CD4-positive, alpha-beta T cell treated with Interferon alpha-2 for 1 hour (primary cell): Measurements from ENCODE around the gene FXYD2.

Experiments used
- DNase-seq, 2 donors: peaks; one replicate each; pipeline ENCODE4 v3.0.0-alpha.2; 2020 to 2022

Gene FXYD2

GRCh38 chr11:117795638-117796455 is 28.7 kb downstream of the FXYD2 start:
- no peak for DNase-seq

DNA sequence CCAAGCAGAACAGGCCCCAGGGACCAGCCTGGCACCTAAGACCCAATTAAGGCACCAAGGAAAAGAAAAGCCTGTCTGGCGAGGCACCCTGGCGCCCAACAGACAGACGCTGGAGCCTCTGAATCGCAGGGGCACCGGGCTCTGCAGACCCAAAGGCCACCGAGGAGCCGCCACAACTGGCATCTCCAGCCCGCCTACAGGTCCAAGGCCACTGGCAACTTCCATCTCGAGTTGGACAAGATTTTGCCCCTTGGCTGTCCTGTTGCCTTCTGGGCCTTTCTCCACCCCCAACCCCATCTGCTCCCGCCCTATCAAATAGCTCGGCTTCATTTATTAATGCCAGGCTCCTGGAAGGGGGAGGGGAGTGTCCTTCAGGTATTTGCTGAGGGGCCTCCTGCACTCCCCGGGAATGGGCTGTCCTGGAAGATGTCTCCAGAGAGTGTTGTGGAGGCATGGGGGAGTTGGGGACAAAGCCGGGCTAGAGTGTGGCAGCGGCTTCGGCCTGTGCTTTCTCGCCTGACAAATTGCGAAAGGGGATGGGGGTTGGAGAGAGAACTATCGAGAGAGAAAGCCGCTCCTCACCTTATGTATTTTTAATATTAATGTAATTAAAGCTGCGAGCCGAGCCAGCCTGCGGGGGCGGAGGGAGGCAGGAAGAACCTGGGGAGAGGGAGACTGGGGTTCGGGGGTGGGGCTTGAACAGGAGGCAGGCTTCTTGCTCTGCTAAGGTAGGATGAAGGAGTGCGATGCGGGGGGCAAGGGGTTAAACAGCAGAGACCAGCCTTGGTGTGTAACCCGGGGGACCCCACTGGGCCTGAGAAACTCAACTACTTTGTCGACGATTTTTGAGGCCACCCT is 29.5 kb downstream of the FXYD2 start:
- DNase-seq, result no peak

DNA sequence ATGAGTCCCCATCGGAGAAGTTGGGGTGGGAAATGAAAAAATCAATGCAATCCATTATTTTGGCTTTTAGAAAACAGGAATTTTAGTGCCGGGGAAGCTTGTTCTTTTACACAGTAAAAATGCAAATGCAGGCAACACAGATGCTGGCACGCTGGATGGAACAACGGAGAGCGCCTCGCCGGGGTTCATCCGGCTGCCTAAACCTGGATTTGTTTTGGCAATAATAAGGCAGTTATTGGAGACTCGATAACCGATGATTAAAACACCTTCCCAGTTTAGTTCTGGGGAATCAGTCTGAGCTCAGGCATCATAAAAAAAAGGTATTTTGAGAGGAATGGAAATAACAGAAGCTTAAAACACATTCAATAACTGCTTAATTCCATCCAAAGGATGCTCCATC is 30.4 kb downstream of the FXYD2 start:
- no peak for DNase-seq

DNA sequence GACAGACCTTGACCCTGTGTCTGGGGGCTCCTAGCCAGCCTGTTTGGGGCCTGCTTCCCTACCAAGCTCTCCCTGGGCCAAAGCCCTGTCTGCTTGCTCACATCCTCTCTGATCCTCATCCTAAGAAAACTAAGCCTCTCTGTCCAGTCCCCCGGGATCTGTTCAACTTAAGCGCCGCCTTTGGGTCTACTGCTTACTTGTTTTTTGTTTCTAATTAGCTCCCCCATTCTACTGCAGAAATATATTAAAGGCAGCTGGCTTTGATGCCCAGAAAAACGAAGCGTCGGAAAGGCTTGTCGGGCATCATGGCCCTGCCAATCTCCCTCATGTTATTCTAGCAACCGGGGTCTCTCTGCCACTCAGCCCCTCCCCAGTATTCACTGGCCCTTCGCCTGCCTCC is 31.0 kb downstream of the FXYD2 start:
- no peak for DNase-seq

DNA sequence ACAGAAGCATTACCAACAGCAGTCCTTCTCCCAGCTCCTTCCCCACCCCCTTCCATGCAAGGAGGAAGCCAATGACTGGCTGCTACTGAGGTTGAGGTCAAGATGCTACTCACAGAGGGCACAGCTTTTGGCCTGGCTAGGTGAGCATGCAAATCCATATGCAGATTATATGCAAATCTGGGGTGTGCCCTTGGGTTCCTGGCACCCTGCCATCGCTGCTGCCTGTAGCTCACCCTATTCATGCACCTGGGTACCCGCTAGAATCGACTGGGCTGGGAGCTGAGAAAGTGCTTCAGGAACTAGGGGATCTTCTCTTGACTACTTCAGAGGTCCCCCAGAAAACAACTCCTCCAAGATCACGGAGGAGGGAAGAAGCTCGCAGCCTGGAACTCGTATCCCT is 31.6 kb downstream of the FXYD2 start:
- DNase-seq, result no peak

- no peak for DNase-seq
Observed at GRCh38 chr11:117792241-117792640, 32.3 kb downstream of the FXYD2 start.

DNA sequence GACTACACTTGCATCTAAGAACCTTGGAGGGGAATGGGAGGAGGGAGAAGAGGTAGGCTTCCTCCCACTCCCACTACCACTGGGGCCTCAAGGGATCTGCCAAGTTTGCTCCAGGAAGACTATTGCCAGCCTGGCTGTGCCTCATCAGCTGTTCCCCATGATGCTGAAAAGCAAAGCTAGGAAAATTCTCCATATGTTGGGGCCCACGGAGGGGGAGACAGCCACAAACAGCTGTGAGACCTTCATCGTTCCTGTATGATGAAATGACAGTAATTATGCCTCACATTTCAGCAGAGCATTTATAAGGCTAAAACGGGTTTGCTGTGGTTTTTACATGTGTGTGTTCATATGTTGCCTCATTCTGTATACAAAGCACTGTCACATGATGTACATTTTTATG is 34.3 kb downstream of the FXYD2 start:
- DNase-seq, result no peak

GRCh38 chr11:117789241-117789640 is 35.3 kb downstream of the FXYD2 start:
- DNase-seq, result no peak

GRCh38 chr11:117786135-117786870 is 38.2 kb downstream of the FXYD2 start:
- DNase-seq, result no peak

- no peak for DNase-seq
Observed at GRCh38 chr11:117782101-117782500, 42.4 kb downstream of the FXYD2 start.

- no peak for DNase-seq
Observed at GRCh38 chr11:117781627-117782026, 42.9 kb downstream of the FXYD2 start.

DNA sequence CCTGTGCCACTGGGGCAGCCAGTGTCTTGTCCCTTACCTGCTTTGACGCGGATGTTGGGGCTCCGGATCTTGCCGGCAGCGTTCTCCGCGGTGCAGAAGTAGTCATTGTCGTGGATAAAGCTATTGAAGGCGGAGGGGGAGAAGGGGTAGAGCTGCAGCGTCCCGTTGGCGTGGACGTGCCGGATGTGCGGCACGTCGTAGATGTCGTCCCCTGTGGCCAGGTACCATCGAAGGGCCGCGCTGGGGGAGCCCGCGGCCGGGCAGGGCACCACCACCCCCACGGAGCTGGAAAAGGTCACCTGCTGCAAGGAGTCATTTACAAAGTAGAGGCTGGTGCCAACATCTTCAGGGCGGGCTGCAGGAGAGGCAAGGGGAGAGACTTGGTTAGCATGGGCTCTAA is 44.1 kb downstream of the FXYD2 start:
- DNase-seq, result no peak

DNA sequence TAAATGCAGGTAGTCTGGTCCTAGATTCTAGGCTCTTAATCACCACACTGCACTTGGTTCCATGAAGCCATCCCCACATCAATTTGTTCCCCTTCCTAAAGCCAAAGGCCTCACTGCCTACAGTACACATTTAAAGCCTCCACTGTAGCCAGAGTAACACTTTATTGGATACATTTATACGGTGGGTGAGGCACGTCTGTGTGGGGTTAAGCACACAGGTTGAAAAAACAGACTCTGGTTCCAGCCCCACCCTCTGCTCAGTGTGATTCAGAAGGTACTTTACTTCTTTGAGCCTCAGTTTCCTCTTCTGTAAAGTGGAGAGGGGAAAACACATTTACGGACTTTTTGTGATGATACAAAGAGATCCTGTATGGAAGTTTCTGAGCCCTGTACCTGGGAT is 50.0 kb downstream of the FXYD2 start:
- DNase-seq, result no peak

GRCh38 chr11:117772360-117772759 is 52.2 kb downstream of the FXYD2 start:
- no peak for DNase-seq

DNA sequence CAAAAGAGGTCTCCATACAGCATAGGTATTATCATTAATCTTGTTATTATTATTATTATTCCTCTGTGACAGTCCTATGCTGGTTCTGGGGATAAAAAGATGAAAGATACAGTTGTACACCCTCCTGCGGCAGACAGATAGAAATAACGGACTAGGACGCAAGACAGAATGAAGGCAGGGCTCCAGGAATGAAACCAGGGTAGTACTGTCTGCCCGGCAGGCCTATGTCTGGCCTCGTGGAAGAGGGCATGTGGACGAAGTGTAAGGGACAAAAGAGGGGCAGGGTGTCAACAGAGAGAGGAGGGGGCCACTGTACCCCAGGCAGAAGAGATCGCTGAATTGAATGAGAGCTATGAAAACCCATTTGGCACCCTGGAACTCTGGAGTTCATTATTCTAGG is 52.7 kb downstream of the FXYD2 start:
- DNase-seq, result no peak

GRCh38 chr11:117771197-117771596 is 53.3 kb downstream of the FXYD2 start:
- DNase-seq, result no peak

GRCh38 chr11:117770061-117770460 is 54.5 kb downstream of the FXYD2 start:
- DNase-seq, result no peak
